IPS-18a (cell line): ENCODE data around the gene FGD1.
A peak's percentile ranks its signal among the peaks of the same experiment; 100 is the strongest.

Experiments used
- H3K27ac ChIP-seq: one replicate; pipeline ENCODE4 v1.5.1; 2013; ENCODE audit warnings: low read length
- H3K27me3 ChIP-seq: one replicate; pipeline ENCODE4 v1.6.1; 2013; ENCODE audit warnings: mild to moderate bottlenecking, low read length; ENCODE audit not compliant: control insufficient read depth, insufficient read depth
- H3K36me3 ChIP-seq: one replicate; pipeline ENCODE4 v1.6.1; 2013; ENCODE audit warnings: low read depth, low read length; ENCODE audit not compliant: control insufficient read depth
- H3K4me1 ChIP-seq: one replicate; pipeline ENCODE4 v1.6.1; 2013; ENCODE audit warnings: low read depth, low read length; ENCODE audit not compliant: control insufficient read depth
- H3K4me3 ChIP-seq: one replicate; pipeline ENCODE4 v1.5.1; 2013; ENCODE audit warnings: low read length
- H3K9ac ChIP-seq: one replicate; pipeline ENCODE4 v1.6.1; 2013; ENCODE audit warnings: mild to moderate bottlenecking, low read length, moderate library complexity
- H3K9me3 ChIP-seq: one replicate; pipeline ENCODE4 v1.6.1; 2013; ENCODE audit warnings: low read depth, low read length; ENCODE audit not compliant: control insufficient read depth

The FGD1 gene

GRCh38 chrX:54449929-54450328, 46.1 kb downstream of the FGD1 start:
- Histone ChIP-seq H3K4me1 (no peaks in the 10 kb centered on the region), H3K36me3 (peaks cover 13% of the 10 kb centered on the region), H3K27me3 (no peaks in the 10 kb centered on the region), H3K9me3 (peaks cover 7% of the 10 kb centered on the region), H3K9ac (no peak overlapping the region), H3K27ac (no peak overlapping the region), H3K4me3 (no peak overlapping the region)

- no peak overlapping the region for H3K27ac ChIP-seq
- H3K27me3 ChIP-seq: no peaks in the 10 kb centered on the region
- peaks cover 23% of the 10 kb centered on the region for H3K36me3 ChIP-seq
- peaks cover 4% of the 10 kb centered on the region for H3K9me3 ChIP-seq
- H3K4me1 ChIP-seq: no peaks in the 10 kb centered on the region
- no peak overlapping the region for H3K9ac ChIP-seq
- no peak overlapping the region for H3K4me3 ChIP-seq
Observed at GRCh38 chrX:54447461-54447860, 48.6 kb downstream of the FGD1 start.

- H3K36me3 ChIP-seq: peaks cover 23% of the 10 kb centered on the region
- peaks cover 8% of the 10 kb centered on the region for H3K9me3 ChIP-seq
- H3K9ac ChIP-seq: no peak overlapping the region
- H3K4me1 ChIP-seq: no peaks in the 10 kb centered on the region
- H3K27ac ChIP-seq: no peak overlapping the region
- H3K4me3 ChIP-seq: no peak overlapping the region
- no peaks in the 10 kb centered on the region for H3K27me3 ChIP-seq
Observed at GRCh38 chrX:54446084-54446483, 50.0 kb downstream of the FGD1 start.

GRCh38 chrX:54444752-54445151, 51.3 kb downstream of the FGD1 start:
- no peaks in the 10 kb centered on the region for H3K27me3 ChIP-seq
- H3K27ac ChIP-seq: no peak overlapping the region
- H3K36me3 ChIP-seq: peaks cover 23% of the 10 kb centered on the region

GRCh38 chrX:54442790-54443189, 53.2 kb downstream of the FGD1 start:
- Histone ChIP-seq H3K27me3 (no peaks in the 10 kb centered on the region), H3K27ac (no peak overlapping the region), H3K4me1 (no peaks in the 10 kb centered on the region), H3K9me3 (peaks cover 8% of the 10 kb centered on the region), H3K36me3 (peaks cover 17% of the 10 kb centered on the region), H3K9ac (no peak overlapping the region), H3K4me3 (no peak overlapping the region)

More at GRCh38 chrX:54444752-54445151, 51.3 kb downstream of the FGD1 start:
- Histone ChIP-seq H3K9ac (no peak overlapping the region), H3K4me3 (no peak overlapping the region), H3K9me3 (peaks cover 8% of the 10 kb centered on the region), H3K4me1 (no peaks in the 10 kb centered on the region)

GRCh38 chrX:54439960-54440871, 55.8 kb downstream of the FGD1 start, which contains the start of gene TSR2:
TSS of gene TSR2 (plus strand) at chrX:54440404. CDS start at chrX:54440422, 18 bp downstream.
- Histone ChIP-seq H3K9me3 (peaks cover 7% of the 10 kb centered on the region), H3K27ac (no peak within 1 kb of the TSS), H3K4me3 (peak within 1 kb of the TSS; percentile 86), H3K36me3 (peaks cover 16% of the 10 kb centered on the region), H3K9ac (peak within 1 kb of the TSS; percentile 80), H3K27me3 (no peaks in the 10 kb centered on the region), H3K4me1 (no peaks in the 10 kb centered on the region)

- Histone ChIP-seq H3K36me3 (no peaks in the 10 kb centered on the region), H3K4me3 (no peak overlapping the region), H3K9ac (no peak overlapping the region), H3K27me3 (no peaks in the 10 kb centered on the region), H3K9me3 (no peaks in the 10 kb centered on the region), H3K27ac (no peak overlapping the region), H3K4me1 (no peaks in the 10 kb centered on the region)
Observed at GRCh38 chrX:54435121-54435520, 60.9 kb downstream of the FGD1 start.

GRCh38 chrX:54430519-54430918, 65.5 kb downstream of the FGD1 start:
- no peaks in the 10 kb centered on the region for H3K36me3 ChIP-seq
- no peak overlapping the region for H3K9ac ChIP-seq
- no peak overlapping the region for H3K27ac ChIP-seq
- no peaks in the 10 kb centered on the region for H3K27me3 ChIP-seq
- no peaks in the 10 kb centered on the region for H3K4me1 ChIP-seq
- no peak overlapping the region for H3K4me3 ChIP-seq
- H3K9me3 ChIP-seq: no peaks in the 10 kb centered on the region

GRCh38 chrX:54427837-54428424, 68.1 kb downstream of the FGD1 start:
- no peak overlapping the region for H3K4me3 ChIP-seq
- H3K27ac ChIP-seq: no peak overlapping the region
- H3K9me3 ChIP-seq: peaks cover 5% of the 10 kb centered on the region
- no peaks in the 10 kb centered on the region for H3K36me3 ChIP-seq
- no peaks in the 10 kb centered on the region for H3K27me3 ChIP-seq
- no peak overlapping the region for H3K9ac ChIP-seq
- peaks cover 3% of the 10 kb centered on the region for H3K4me1 ChIP-seq

GRCh38 chrX:54423161-54423888, 72.7 kb downstream of the FGD1 start:
- Histone ChIP-seq H3K27ac (no peak overlapping the region), H3K27me3 (no peaks in the 10 kb centered on the region), H3K9ac (no peak overlapping the region), H3K4me3 (peak overlapping the region; percentile 14), H3K36me3 (no peaks in the 10 kb centered on the region), H3K4me1 (peaks cover 3% of the 10 kb centered on the region), H3K9me3 (peaks cover 7% of the 10 kb centered on the region)

GRCh38 chrX:54422168-54422567, 73.9 kb downstream of the FGD1 start:
- no peak overlapping the region for H3K9ac ChIP-seq
- no peak overlapping the region for H3K4me3 ChIP-seq
- H3K27ac ChIP-seq: no peak overlapping the region
- H3K36me3 ChIP-seq: no peaks in the 10 kb centered on the region
- peaks cover 3% of the 10 kb centered on the region for H3K4me1 ChIP-seq
- peaks cover 7% of the 10 kb centered on the region for H3K9me3 ChIP-seq
- no peaks in the 10 kb centered on the region for H3K27me3 ChIP-seq
